Measurements from ENCODE around the gene KLK4.

GRCh38 chr19:50870417-50871089 lies 40.6 kb downstream of the KLK4 start:
- TF ChIP-seq CREB1 (IDR thresholded peaks at IDR 0.05; ENCODE audit: low read depth) (peak; percentile 53; the same call in 1 of the 2 replicates), TAF1 (IDR thresholded peaks at IDR 0.05; ENCODE audit: low read depth) (no peak), TEAD4 (IDR thresholded peaks at IDR 0.05) (no peak), CEBPB (IDR thresholded peaks at IDR 0.05) (no peak), REST (IDR thresholded peaks at IDR 0.05; ENCODE audit: low read depth) (no peak), EP300 (IDR thresholded peaks at IDR 0.05; ENCODE audit: borderline replicate concordance) (no peak), NFIC (IDR thresholded peaks at IDR 0.05) (no peak)

Data from Ishikawa (cell line).